Measurements from ENCODE around the gene PACSIN2.

DNA sequence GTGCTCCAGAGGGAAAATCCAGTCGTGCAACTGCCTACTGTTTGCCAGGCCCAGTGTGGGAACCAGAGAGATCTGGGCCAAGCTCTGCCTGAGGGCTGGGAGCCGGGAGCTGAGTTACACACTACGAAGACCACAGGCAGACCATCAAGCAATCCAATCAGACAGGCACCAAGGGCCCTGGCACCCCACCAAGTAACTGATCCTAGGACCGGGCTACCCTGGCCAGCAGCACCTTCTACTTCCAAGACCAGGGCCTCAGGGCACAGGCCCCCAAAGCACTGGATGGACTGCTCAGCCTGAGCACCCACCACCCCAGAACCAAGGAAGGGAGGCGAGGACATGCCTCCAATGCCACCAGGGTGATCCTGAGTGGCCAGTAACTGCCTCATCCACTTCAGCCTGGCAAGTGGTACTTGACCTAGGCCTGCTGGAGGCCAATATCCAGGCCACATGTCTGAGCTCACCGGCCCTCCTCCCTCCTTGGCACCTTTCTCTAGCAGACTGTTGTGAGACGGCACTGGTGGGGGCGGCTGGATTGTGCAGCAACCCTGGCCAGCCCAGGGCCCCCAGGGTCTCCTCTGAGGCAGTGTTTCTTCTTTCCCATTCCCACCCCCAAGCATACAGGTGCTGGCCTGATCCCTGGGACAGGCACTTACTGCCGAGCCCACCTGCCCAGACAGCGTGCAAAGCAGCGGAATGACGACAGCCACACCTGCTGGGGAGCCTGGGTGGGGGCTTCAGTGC, 137.2 kb downstream of the PACSIN2 start:
- TF ChIP-seq CBFB (CRISPR knock-in tag; IDR thresholded peaks at IDR 0.05; ENCODE audit: low read depth) (no peak), JUN (CRISPR knock-in tag; IDR thresholded peaks at IDR 0.05) (no peak), CREB1 (CRISPR knock-in tag; IDR thresholded peaks at IDR 0.05) (no peak), ZNF232 (CRISPR knock-in tag; IDR thresholded peaks at IDR 0.05) (no peak), SP1 (CRISPR knock-in tag; conservative IDR thresholded peaks at IDR 0.05) (no peak)
- TF ChIP-seq, protein P1, sequence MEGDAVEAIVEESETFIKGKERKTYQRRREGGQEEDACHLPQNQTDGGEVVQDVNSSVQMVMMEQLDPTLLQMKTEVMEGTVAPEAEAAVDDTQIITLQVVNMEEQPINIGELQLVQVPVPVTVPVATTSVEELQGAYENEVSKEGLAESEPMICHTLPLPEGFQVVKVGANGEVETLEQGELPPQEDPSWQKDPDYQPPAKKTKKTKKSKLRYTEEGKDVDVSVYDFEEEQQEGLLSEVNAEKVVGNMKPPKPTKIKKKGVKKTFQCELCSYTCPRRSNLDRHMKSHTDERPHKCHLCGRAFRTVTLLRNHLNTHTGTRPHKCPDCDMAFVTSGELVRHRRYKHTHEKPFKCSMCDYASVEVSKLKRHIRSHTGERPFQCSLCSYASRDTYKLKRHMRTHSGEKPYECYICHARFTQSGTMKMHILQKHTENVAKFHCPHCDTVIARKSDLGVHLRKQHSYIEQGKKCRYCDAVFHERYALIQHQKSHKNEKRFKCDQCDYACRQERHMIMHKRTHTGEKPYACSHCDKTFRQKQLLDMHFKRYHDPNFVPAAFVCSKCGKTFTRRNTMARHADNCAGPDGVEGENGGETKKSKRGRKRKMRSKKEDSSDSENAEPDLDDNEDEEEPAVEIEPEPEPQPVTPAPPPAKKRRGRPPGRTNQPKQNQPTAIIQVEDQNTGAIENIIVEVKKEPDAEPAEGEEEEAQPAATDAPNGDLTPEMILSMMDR (IDR thresholded peaks at IDR 0.05), result no peak
- TF ChIP-seq, protein P2, sequence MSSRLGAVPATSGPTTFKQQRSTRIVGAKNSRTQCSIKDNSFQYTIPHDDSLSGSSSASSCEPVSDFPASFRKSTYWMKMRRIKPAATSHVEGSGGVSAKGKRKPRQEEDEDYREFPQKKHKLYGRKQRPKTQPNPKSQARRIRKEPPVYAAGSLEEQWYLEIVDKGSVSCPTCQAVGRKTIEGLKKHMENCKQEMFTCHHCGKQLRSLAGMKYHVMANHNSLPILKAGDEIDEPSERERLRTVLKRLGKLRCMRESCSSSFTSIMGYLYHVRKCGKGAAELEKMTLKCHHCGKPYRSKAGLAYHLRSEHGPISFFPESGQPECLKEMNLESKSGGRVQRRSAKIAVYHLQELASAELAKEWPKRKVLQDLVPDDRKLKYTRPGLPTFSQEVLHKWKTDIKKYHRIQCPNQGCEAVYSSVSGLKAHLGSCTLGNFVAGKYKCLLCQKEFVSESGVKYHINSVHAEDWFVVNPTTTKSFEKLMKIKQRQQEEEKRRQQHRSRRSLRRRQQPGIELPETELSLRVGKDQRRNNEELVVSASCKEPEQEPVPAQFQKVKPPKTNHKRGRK (CRISPR knock-in tag; IDR thresholded peaks at IDR 0.05; ENCODE audit: borderline replicate concordance), result no peak
- TF ChIP-seq, protein P3, sequence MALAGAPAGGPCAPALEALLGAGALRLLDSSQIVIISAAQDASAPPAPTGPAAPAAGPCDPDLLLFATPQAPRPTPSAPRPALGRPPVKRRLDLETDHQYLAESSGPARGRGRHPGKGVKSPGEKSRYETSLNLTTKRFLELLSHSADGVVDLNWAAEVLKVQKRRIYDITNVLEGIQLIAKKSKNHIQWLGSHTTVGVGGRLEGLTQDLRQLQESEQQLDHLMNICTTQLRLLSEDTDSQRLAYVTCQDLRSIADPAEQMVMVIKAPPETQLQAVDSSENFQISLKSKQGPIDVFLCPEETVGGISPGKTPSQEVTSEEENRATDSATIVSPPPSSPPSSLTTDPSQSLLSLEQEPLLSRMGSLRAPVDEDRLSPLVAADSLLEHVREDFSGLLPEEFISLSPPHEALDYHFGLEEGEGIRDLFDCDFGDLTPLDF (CRISPR knock-in tag; IDR thresholded peaks at IDR 0.05), result no peak
- TF ChIP-seq, protein P4, sequence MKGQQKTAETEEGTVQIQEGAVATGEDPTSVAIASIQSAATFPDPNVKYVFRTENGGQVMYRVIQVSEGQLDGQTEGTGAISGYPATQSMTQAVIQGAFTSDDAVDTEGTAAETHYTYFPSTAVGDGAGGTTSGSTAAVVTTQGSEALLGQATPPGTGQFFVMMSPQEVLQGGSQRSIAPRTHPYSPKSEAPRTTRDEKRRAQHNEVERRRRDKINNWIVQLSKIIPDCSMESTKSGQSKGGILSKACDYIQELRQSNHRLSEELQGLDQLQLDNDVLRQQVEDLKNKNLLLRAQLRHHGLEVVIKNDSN (CRISPR knock-in tag; IDR thresholded peaks at IDR 0.05), result no peak
